HL-60 (cell line): ENCODE data around the gene SRSF3.

ENCODE experiments used
- CTCF ChIP-seq: IDR thresholded peaks from one replicate; pipeline ENCODE4 v1.5.1; 2011; ENCODE audit warnings: low read length, control low read depth, inconsistent platforms; ENCODE audit not compliant: insufficient read depth
- GABPA ChIP-seq: IDR thresholded peaks from 2 replicates; pipeline ENCODE4 v1.6.1; 2012; ENCODE audit warnings: low read depth
- POLR2AphosphoS5 ChIP-seq: IDR thresholded peaks from 2 replicates; pipeline ENCODE4 v1.6.1; 2012; ENCODE audit warnings: low read depth
- REST ChIP-seq: IDR thresholded peaks from 2 replicates; pipeline ENCODE4 v1.6.1; 2012; ENCODE audit warnings: low read depth; ENCODE audit not compliant: insufficient replicate concordance
- SPI1 ChIP-seq: IDR thresholded peaks from 2 replicates; pipeline ENCODE4 v1.6.1; 2012; ENCODE audit warnings: low read depth, mild to moderate bottlenecking, borderline replicate concordance

DNA sequence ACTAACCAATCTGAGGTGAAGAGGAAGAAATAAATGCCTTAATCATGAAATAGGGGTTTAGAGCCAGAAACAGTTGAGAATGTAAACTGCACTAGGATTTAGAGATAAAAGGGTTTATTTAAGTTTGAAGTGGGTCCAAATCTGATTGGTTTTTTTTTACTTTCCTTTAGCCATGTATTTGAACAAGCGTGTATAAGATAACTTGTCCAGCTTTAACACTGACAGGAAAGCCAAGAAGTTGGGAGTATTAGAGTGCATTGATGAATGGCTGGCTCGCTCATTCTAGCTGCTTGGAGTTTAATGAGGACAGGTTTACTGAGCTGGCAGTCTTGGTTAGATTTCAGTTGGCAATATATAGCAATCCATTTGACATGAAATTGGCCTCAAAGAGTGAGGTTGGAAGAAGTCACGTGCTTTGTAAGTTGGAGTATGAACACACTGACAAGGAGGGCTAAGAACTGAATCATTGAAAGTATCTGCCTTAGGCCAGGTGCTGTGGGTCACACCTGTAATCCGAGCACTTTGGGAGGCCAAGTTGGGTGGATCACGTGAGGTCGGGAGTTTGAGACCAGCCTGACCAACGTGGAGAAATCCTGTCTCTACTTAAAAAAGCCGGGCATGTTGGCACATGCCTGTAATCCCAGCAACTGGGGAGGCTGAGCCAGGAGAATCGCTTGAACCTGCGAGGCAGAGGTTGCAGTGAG lies 13.7 kb downstream of the SRSF3 start:
- TF ChIP-seq CTCF (no peak), POLR2AphosphoS5 (no peak), REST (no peak), SPI1 (no peak), GABPA (no peak)
